T-helper 2 cell treated with Interferon-gamma antibody and Interleukin-4, amounts not matched to agents 5 μg/mL and 100 μg/mL, for 36 hours (primary cell): ENCODE results near the gene C1orf210.
A peak's percentile ranks its signal among the peaks of the same experiment; 100 is the strongest.

Experiments used
- DNase-seq: peaks from one replicate; pipeline ENCODE4 v3.0.0; 2021; ENCODE audit warnings: low spot score
- H3K27ac Mint-ChIP-seq: one replicate; pipeline ENCODE4 v1.8.0; 2021; ENCODE audit warnings: mild to moderate bottlenecking, mixed read lengths
- H3K27me3 Mint-ChIP-seq: one replicate; pipeline ENCODE4 v1.8.0; 2021; ENCODE audit warnings: low read depth, mixed read lengths
- H3K36me3 Mint-ChIP-seq: one replicate; pipeline ENCODE4 v1.8.0; 2021; ENCODE audit warnings: low read depth, mixed read lengths
- H3K4me1 Mint-ChIP-seq: one replicate; pipeline ENCODE4 v1.8.0; 2021; ENCODE audit warnings: low read depth, mixed read lengths
- H3K4me3 Mint-ChIP-seq: one replicate; pipeline ENCODE4 v1.8.0; 2022; ENCODE audit warnings: mild to moderate bottlenecking, moderate library complexity, mixed read lengths
- H3K9me3 Mint-ChIP-seq: one replicate; pipeline ENCODE4 v1.8.0; 2021; ENCODE audit warnings: mixed read lengths

Gene C1orf210

GRCh38 chr1:43285269-43285990, at the start of gene C1orf210:
Gene C1orf210, minus strand, starts transcription at chr1:43285581. Its CDS starts 2,311 bp downstream, at chr1:43283270.
- no peaks in the 10 kb centered on the region for H3K36me3 Mint-ChIP-seq
- H3K4me3 Mint-ChIP-seq = no peak within 1 kb of the TSS
- no peaks in the 10 kb centered on the region for H3K9me3 Mint-ChIP-seq
- H3K27ac Mint-ChIP-seq = no peak within 1 kb of the TSS
- no peak for DNase-seq
- H3K4me1 Mint-ChIP-seq = no peaks in the 10 kb centered on the region
- peaks cover 3% of the 10 kb centered on the region for H3K27me3 Mint-ChIP-seq

DNA sequence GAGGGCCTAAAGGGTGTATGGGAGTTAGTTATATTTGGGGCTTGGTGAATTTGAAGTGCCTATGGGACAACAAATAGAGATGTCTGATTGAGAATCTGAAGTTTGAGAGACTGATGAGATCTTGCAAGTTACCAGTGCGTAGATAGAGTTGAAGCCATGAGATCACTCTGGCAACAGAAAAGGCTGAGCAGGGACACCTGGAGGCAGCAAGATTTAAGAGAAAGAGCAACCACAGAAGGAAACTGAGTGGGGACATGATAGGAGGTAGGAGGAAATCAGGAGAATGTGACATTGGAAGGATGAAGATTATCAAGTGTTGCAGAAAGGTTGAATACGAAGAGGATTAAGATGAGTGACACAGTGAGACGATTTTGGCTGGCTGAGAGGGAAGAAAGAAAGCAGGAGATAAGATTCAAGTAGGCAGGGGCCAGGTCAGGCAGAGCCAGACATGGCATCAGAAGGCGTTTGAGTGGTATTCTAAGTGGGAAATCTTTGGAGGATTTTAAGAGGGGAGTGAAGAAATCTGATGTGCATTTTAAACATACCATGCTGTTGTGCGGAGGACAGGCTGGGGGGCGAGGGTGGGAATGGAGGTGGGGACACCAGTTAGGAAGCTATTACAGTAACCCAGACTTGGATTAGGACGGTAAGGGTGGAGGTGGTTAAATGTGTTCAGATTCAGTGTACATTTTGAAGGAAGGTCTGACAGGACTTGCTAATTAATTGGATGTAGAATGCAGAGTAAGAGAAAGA, 49.2 kb upstream of the C1orf210 start:
- Mint-ChIP-seq H3K27me3 (no peaks in the 10 kb centered on the region), H3K27ac (no peak overlapping the region), H3K9me3 (no peaks in the 10 kb centered on the region), H3K36me3 (no peaks in the 10 kb centered on the region), H3K4me1 (peaks cover 8% of the 10 kb centered on the region), H3K4me3 (no peak overlapping the region)
- no peak for DNase-seq

GRCh38 chr1:43331688-43332087, 46.3 kb upstream of the C1orf210 start:
- no peak for DNase-seq
- H3K9me3 Mint-ChIP-seq = peaks cover 8% of the 10 kb centered on the region
- H3K27me3 Mint-ChIP-seq = no peaks in the 10 kb centered on the region
- no peak overlapping the region for H3K4me3 Mint-ChIP-seq
- no peak overlapping the region for H3K27ac Mint-ChIP-seq
- peaks cover 8% of the 10 kb centered on the region for H3K4me1 Mint-ChIP-seq
- no peaks in the 10 kb centered on the region for H3K36me3 Mint-ChIP-seq

- Mint-ChIP-seq H3K4me1 (peaks cover 8% of the 10 kb centered on the region), H3K9me3 (peaks cover 14% of the 10 kb centered on the region), H3K4me3 (no peak overlapping the region), H3K36me3 (no peaks in the 10 kb centered on the region), H3K27ac (peak overlapping the region; percentile 28), H3K27me3 (no peaks in the 10 kb centered on the region)
- peak; percentile 87 for DNase-seq
Observed at GRCh38 chr1:43329995-43330751, 44.8 kb upstream of the C1orf210 start.

DNA sequence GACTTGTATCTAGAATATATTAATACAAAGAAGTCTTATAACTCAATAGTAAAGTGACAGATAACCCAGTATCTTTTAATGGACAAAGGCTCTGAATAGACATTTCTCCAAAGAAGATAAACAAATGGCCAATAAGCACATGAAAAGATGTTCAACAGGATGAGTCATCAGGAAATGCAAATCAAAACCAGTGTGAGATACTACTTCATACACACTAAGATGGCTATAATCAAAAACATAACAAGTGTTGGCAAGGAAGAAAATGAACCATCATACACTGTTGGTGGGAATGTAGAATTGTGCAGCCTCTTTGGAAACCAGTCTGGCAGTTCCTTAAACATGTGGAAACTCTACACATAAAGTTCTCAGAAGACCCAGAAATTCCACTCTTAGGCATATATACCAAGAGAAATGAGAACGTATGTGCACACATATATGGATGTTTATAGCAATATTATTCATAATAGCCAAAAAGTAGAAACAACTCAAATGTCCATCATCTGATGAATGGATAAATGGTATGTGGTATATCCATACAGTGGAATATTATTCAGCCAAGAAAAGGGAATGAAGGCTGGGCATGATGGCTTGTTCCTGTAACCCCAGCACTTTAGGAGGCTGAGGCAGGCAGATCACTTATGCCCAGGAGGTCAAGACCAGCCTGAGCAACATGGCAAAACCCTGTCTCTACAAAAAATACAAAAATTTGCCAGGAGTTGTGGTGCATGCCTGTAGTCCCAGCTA, 42.3 kb upstream of the C1orf210 start:
- Mint-ChIP-seq H3K36me3 (peaks cover 1% of the 10 kb centered on the region), H3K27me3 (no peaks in the 10 kb centered on the region), H3K9me3 (peaks cover 25% of the 10 kb centered on the region), H3K4me1 (peaks cover 10% of the 10 kb centered on the region), H3K27ac (no peak overlapping the region), H3K4me3 (no peak overlapping the region)
- DNase-seq = no peak

DNA sequence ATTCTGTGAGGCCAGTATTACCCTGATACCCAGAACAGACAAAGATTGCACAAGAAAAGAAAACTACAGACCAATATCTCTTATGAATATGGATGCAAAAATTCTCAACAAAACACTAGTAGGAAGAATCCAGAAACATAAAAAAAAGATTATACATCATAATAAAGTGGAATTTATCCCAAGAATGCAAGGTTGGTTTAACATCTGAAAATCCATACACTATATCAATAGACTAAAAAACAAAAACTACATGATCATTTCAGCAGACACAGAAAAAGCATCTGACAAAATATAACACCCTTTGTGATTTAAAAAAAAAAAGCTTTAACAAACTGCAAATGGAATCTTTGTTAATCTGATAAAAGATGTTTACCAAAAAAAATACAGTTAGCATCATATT, 40.0 kb upstream of the C1orf210 start:
- no peak overlapping the region for H3K4me3 Mint-ChIP-seq
- H3K4me1 Mint-ChIP-seq = peaks cover 8% of the 10 kb centered on the region
- peaks cover 25% of the 10 kb centered on the region for H3K9me3 Mint-ChIP-seq
- peaks cover 1% of the 10 kb centered on the region for H3K36me3 Mint-ChIP-seq
- no peak for DNase-seq
- no peaks in the 10 kb centered on the region for H3K27me3 Mint-ChIP-seq
- no peak overlapping the region for H3K27ac Mint-ChIP-seq

- Mint-ChIP-seq H3K9me3 (peaks cover 25% of the 10 kb centered on the region), H3K27ac (no peak overlapping the region), H3K36me3 (peaks cover 1% of the 10 kb centered on the region), H3K4me1 (peaks cover 4% of the 10 kb centered on the region), H3K4me3 (no peak overlapping the region), H3K27me3 (no peaks in the 10 kb centered on the region)
- no peak for DNase-seq
Observed at GRCh38 chr1:43324810-43325209, 39.4 kb upstream of the C1orf210 start.

DNA sequence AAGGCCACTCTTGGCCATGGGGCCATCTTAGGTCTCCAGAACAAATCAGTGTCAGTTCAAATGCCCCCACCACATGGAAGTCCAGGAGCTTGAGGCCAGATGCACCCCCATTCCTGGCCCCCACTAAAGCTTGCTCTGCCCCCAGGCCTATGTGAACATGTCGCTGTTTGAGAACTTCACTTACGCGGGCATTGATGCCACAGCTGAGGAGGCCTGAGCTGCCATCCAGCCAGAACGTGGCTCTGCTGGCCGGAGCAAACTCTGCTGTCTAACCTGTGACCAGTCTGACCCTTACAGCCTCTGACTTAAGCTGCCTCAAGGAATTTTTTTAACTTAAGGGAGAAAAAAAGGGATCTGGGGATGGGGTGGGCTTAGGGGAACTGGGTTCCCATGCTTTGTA, 37.1 kb upstream of the C1orf210 start:
- Mint-ChIP-seq H3K4me1 (peaks cover 3% of the 10 kb centered on the region), H3K36me3 (peaks cover 1% of the 10 kb centered on the region), H3K27me3 (no peaks in the 10 kb centered on the region), H3K9me3 (peaks cover 25% of the 10 kb centered on the region), H3K27ac (no peak overlapping the region), H3K4me3 (no peak overlapping the region)
- no peak for DNase-seq

GRCh38 chr1:43321331-43321891, 36.0 kb upstream of the C1orf210 start:
- peaks cover 3% of the 10 kb centered on the region for H3K4me1 Mint-ChIP-seq
- peaks cover 17% of the 10 kb centered on the region for H3K9me3 Mint-ChIP-seq
- DNase-seq = no peak
- H3K27ac Mint-ChIP-seq = no peak overlapping the region
- no peaks in the 10 kb centered on the region for H3K27me3 Mint-ChIP-seq
- H3K36me3 Mint-ChIP-seq = peaks cover 1% of the 10 kb centered on the region
- H3K4me3 Mint-ChIP-seq = no peak overlapping the region

- peaks cover 7% of the 10 kb centered on the region for H3K9me3 Mint-ChIP-seq
- H3K36me3 Mint-ChIP-seq = no peaks in the 10 kb centered on the region
- H3K27me3 Mint-ChIP-seq = no peaks in the 10 kb centered on the region
- H3K4me3 Mint-ChIP-seq = no peak overlapping the region
- DNase-seq = no peak
- H3K4me1 Mint-ChIP-seq = peaks cover 3% of the 10 kb centered on the region
- no peak overlapping the region for H3K27ac Mint-ChIP-seq
Observed at GRCh38 chr1:43319766-43320165, 34.4 kb upstream of the C1orf210 start.

GRCh38 chr1:43319288-43319687, 33.9 kb upstream of the C1orf210 start:
- Mint-ChIP-seq H3K4me1 (peaks cover under 1% of the 10 kb centered on the region), H3K9me3 (peaks cover 2% of the 10 kb centered on the region), H3K27ac (peak overlapping the region; percentile 41), H3K27me3 (no peaks in the 10 kb centered on the region), H3K4me3 (no peak overlapping the region), H3K36me3 (no peaks in the 10 kb centered on the region)
- DNase-seq = no peak

DNA sequence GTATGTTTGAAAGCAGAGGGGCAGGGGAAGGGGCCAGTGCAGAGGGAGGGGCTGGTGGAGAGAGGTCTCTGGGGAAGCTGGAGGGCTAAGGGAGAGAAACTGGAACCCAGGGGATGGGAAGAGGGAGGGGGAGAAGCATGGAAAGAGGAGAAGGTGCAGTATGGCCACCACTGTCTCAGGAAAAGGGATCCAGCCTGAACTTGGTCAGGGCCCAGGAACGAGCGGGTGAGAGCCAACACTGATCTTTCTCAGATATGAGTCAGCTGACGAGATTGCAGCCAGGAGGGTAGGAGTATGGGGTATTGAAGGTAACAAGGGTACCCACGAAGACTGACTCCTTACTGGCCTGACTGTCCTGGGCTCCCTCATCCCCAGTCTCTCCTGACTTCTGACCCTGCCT, 33.5 kb upstream of the C1orf210 start:
- no peaks in the 10 kb centered on the region for H3K27me3 Mint-ChIP-seq
- H3K4me3 Mint-ChIP-seq = no peak overlapping the region
- no peaks in the 10 kb centered on the region for H3K4me1 Mint-ChIP-seq
- no peak for DNase-seq
- no peak overlapping the region for H3K27ac Mint-ChIP-seq
- H3K36me3 Mint-ChIP-seq = no peaks in the 10 kb centered on the region
- no peaks in the 10 kb centered on the region for H3K9me3 Mint-ChIP-seq

- no peaks in the 10 kb centered on the region for H3K36me3 Mint-ChIP-seq
- no peaks in the 10 kb centered on the region for H3K27me3 Mint-ChIP-seq
- H3K4me1 Mint-ChIP-seq = no peaks in the 10 kb centered on the region
- no peak overlapping the region for H3K4me3 Mint-ChIP-seq
- no peaks in the 10 kb centered on the region for H3K9me3 Mint-ChIP-seq
- H3K27ac Mint-ChIP-seq = peak overlapping the region; percentile 34
- peak; percentile 23 for DNase-seq
Observed at GRCh38 chr1:43317817-43318471, 32.6 kb upstream of the C1orf210 start.
